Prostate gland (tissue), 2 donors: ENCODE data around the gene SRBD1.

ENCODE experiments used
- POLR2AphosphoS5 ChIP-seq: sonication (generic); formaldehyde crosslinking; IDR thresholded peaks from one replicate; pipeline ENCODE4 v1.6.1; 2017; ENCODE audit warnings: antibody characterized with exemption
- TF ChIP-seq, protein P1 (sequence below), 4 experiments: fragments of 200-600 bp in 2 of 4; fragments of 450-650 bp in 2 of 4; sonication (generic) in 2 of 4; IDR thresholded peaks; 1 replicate in 3 of 4; 2 replicates in 1 of 4; pipeline ENCODE4 v1.5.1; 2016 to 2019; ENCODE audit warnings: antibody characterized with exemption in 4 of 4, mild to moderate bottlenecking in 2 of 4, moderate library complexity in 2 of 4

DNA sequence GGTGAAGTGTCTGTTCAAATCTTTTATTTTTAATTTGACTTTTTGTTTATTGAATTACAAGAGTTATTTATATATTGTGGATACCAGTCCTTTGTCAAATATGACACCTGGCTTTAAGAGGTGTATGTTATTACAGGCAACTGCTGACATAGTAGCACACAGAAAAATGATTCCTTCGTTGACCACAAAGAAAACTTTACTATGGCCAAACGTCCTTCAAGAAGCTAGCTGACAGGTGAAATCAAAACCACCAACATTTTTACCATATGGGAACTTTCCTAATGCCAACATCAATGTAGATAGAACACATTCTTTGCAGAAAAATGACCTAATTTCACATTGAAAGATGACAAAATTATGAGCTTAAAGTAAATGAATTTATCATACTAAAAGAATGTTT is 6.4 kb upstream of the SRBD1 start:
- no peak for TF ChIP-seq POLR2AphosphoS5
- TF ChIP-seq, protein P1, sequence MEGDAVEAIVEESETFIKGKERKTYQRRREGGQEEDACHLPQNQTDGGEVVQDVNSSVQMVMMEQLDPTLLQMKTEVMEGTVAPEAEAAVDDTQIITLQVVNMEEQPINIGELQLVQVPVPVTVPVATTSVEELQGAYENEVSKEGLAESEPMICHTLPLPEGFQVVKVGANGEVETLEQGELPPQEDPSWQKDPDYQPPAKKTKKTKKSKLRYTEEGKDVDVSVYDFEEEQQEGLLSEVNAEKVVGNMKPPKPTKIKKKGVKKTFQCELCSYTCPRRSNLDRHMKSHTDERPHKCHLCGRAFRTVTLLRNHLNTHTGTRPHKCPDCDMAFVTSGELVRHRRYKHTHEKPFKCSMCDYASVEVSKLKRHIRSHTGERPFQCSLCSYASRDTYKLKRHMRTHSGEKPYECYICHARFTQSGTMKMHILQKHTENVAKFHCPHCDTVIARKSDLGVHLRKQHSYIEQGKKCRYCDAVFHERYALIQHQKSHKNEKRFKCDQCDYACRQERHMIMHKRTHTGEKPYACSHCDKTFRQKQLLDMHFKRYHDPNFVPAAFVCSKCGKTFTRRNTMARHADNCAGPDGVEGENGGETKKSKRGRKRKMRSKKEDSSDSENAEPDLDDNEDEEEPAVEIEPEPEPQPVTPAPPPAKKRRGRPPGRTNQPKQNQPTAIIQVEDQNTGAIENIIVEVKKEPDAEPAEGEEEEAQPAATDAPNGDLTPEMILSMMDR (IDR thresholded peaks at IDR 0.05), result no peak
